ENCODE measurements around the gene CCDC110. TPM values are rescaled to one million over a fixed set of nuclear protein-coding genes. Genes with fewer than 3 reads are reported as not detected.

Gene CCDC110
- total RNA-seq, 2 donors from 2014 or later, result 1.7 to 3.9 TPM

DNA sequence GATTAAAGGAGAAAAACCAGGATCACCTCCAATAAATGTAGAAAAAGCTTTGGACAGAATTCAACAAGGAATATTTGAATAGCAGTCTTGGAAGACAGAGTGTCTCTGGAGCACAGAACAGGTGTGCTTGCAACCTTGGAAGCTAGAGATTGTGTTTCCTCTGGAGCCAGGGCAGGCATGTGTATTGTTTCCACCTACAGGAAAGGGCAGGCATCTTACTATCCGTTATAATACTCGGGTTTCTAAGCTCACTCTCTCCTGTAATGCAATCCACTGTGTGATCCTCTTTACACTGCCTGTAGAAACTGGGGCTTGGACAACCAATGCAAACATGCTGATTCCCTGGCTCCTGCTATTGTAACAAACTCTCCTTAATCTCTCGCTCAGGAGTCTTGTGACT, 14.4 kb downstream of the CCDC110 start:
- no peak for TF ChIP-seq CTCF (IDR thresholded peaks at IDR 0.05)
- DNase-seq (ENCODE audit: low spot score), result no peak
- Histone ChIP-seq H3K9me3 (no peaks in the 10 kb centered on the region), H3K27ac (no peak overlapping the region), H3K4me1 (no peaks in the 10 kb centered on the region), H3K36me3 (no peaks in the 10 kb centered on the region), H3K4me3 (no peak overlapping the region), H3K27me3 (no peaks in the 10 kb centered on the region)

GRCh38 chr4:185456131-185456530, 15.4 kb downstream of the CCDC110 start:
- no peak for TF ChIP-seq CTCF (IDR thresholded peaks at IDR 0.05)
- no peak overlapping the region for H3K27ac ChIP-seq
- no peak overlapping the region for H3K4me3 ChIP-seq
- no peaks in the 10 kb centered on the region for H3K36me3 ChIP-seq
- no peaks in the 10 kb centered on the region for H3K27me3 ChIP-seq
- no peaks in the 10 kb centered on the region for H3K9me3 ChIP-seq
- no peaks in the 10 kb centered on the region for H3K4me1 ChIP-seq
- DNase-seq (ENCODE audit: low spot score), result no peak

DNA sequence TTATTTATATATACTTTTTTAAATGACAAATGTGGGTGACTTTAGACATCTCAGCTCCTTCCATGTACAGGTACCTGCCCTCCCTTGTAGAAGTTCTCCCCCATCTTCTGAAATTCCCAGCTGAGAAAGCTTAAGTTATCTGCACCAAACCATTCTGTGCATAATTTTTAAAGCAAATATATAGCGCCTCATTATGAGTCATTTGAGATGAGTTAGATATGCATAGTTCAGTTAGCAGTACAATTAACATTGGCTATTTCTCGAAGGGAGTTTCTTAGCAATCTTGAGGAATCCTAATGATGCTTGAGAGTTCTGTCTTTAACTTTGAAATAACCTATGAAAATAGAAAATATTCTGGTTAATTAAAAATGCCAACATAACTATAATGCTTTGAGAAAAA, 26.3 kb downstream of the CCDC110 start:
- Histone ChIP-seq H3K9me3 (no peaks in the 10 kb centered on the region), H3K36me3 (no peaks in the 10 kb centered on the region), H3K4me3 (no peak overlapping the region), H3K27me3 (no peaks in the 10 kb centered on the region), H3K4me1 (no peaks in the 10 kb centered on the region), H3K27ac (no peak overlapping the region)
- TF ChIP-seq CTCF (IDR thresholded peaks at IDR 0.05), result no peak
- DNase-seq (ENCODE audit: low spot score), result no peak

- Histone ChIP-seq H3K4me1 (no peaks in the 10 kb centered on the region), H3K27me3 (no peaks in the 10 kb centered on the region), H3K4me3 (no peak overlapping the region), H3K9me3 (no peaks in the 10 kb centered on the region), H3K27ac (no peak overlapping the region), H3K36me3 (no peaks in the 10 kb centered on the region)
- DNase-seq (ENCODE audit: low spot score), result no peak
- no peak for TF ChIP-seq CTCF (IDR thresholded peaks at IDR 0.05)
Observed at GRCh38 chr4:185441479-185441878, 30.1 kb downstream of the CCDC110 start.

GRCh38 chr4:185437809-185438208, 33.7 kb downstream of the CCDC110 start:
- no peaks in the 10 kb centered on the region for H3K27me3 ChIP-seq
- DNase-seq (ENCODE audit: low spot score), result no peak
- H3K36me3 ChIP-seq, result no peaks in the 10 kb centered on the region

More at GRCh38 chr4:185437809-185438208, 33.7 kb downstream of the CCDC110 start:
- H3K4me1 ChIP-seq, result no peaks in the 10 kb centered on the region
- H3K4me3 ChIP-seq, result no peak overlapping the region
- no peaks in the 10 kb centered on the region for H3K9me3 ChIP-seq
- TF ChIP-seq CTCF (IDR thresholded peaks at IDR 0.05), result no peak
- no peak overlapping the region for H3K27ac ChIP-seq
